ENCODE measurements around the gene DNAJC3.
A peak's percentile ranks its signal among the peaks of the same experiment; 100 is the strongest.
"Not testable (repeated sequence)": the region's sequence is repeated elsewhere in the genome, so short reads cannot be mapped to it uniquely, and the experiment has no call there.

Gene DNAJC3

DNA sequence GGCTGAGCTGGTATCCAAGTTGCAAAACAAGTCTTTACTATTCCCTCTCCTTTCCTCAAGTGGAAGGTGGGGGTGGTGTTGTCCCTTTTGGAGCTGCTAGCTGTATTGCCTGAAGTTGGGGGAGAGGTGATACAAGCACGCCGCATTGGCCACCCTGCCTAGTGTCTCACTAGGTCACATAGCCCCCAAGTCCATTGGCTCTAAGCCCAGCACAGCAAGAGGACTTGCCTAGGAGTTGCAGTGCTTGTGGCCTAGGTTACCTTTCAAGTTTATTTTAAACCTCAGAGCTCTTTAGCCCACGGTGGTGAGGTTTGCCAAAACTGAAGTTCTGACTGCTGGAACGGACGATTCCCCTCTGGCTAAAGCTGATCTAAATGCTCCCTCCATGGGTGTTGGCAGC, 5.3 kb upstream of the DNAJC3 start:
- no peak for DNase-seq (ENCODE audit: low read depth in 3 of 3)

DNA sequence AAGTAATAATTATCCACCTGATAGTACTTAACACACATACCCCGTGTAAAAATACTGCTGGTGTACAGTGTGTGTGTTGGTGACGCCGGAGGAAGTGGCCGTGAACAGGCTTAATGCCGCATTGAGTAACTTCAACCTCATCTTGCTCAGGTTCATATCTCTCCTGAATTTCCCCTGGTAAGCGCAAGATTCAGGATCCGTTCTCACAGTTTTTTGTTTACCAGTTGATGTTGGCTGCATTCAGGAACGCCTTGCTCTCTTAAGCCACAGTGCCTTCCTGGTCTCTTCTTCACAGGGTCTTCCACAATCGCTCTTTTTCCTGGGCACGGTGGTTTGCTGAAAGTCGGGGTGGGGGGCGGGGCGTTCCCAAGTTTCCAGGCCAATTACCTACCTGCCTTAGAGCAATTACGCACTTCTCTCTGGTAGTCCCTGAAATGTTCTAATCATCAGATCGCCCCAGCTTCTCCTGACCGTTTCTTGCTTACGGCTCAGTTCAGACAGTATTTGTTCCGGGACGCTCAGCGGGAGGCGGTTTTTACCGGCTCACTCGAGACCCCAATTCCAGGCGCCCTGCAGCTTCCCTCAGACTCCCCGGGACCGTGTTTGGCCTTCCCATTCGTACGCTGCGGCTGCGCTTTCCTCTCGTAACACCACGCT, 706 bp upstream of the DNAJC3 start:
- peak in 2 of 3 experiments; percentile 2 to 3 for DNase-seq (ENCODE audit: low read depth in 3 of 3)

DNA sequence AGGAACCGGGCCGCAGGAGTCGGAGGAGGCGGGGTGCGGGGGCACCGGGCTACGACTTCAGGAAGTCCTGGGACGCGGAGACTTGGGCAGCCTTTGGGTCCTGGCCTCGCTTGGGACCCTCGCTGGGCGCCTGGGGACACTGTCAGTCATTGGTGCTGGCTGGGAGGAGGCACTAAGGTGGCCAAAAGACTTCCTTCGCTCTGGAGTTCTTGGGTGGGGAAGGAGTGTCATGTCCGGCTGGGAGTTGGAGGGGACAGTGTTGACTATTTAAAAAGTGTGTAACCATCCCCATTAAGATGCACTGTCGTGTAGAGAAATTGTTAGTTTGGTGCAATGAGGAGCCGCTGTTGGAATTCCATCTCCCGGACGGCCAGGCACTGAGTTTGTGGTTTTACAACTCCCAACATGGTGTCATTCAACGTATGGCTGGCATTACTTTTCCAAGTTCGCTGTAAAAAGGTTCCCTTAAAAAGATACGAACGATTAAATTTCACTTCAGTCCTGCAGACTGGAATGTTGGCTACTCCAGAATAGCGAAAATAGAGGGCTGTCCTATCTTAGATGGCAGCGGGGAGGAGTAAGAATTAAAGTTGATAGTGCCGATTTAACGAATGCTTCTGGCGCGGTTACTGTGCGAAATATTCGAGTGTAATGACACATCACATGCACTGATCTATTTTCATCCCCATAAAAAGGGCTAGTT, 776 bp downstream of the DNAJC3 start:
- no peak for DNase-seq (ENCODE audit: low read depth in 3 of 3)

DNA sequence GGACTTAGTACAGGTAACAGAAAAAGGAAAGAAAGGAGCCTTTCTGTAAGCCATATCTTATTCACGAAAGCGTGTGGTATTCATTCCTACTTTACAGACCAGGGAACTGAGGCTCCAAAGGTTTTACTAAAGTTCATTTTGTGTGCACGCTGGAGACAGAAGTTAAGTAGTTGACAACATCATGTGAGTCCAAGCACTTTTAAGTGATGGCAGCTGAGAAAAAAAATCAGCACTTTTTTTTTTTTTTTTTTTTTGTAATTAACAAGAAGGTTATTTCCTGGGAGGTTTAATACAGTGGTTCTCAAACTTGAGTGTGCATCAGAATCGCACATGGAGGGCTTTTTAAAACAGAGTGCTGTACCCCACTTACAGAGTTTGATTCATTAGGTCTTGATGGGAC, 2.0 kb downstream of the DNAJC3 start:
- no peak for DNase-seq (ENCODE audit: low read depth in 3 of 3)

DNA sequence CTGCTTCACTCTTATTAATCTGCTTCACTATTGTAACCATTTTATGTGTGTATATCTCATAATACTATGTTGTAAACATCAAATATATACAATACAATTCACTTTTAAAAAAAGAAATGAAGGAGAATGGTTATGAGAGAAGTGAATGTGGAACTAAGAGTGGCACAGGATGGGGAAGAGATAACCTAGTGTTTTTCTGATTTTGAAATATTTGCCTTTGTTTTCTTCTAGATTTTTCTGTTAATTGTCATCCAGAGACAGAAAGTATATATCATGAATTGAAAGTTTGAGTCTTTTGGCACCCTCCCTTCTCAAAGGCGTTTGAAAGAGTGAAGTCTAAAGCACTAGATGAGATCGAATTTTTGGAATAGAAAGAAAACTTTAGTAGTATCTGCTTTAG, 2.8 kb downstream of the DNAJC3 start:
- no peak for DNase-seq (ENCODE audit: low read depth in 3 of 3)

DNA sequence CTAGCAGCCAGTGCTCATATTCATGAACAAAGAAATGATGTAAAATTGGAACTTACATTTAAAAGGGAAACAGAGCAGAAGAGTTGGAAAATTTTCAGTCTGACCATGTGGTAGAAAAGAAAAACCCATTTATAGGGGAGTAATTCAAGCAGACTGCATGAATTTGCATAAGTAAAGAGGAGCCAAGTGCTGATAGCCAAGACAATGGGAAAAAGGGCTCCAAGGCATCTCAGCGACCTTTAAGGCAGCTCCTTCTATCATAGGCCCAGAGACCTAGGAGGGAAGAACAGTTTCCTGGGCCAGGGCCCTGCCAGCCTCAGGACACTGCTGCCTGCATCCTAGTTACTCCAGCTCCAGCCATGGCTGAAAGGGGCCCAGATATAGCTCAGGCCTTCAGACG, 7.5 kb downstream of the DNAJC3 start:
- DNase-seq (ENCODE audit: low read depth in 3 of 3): no peak

DNA sequence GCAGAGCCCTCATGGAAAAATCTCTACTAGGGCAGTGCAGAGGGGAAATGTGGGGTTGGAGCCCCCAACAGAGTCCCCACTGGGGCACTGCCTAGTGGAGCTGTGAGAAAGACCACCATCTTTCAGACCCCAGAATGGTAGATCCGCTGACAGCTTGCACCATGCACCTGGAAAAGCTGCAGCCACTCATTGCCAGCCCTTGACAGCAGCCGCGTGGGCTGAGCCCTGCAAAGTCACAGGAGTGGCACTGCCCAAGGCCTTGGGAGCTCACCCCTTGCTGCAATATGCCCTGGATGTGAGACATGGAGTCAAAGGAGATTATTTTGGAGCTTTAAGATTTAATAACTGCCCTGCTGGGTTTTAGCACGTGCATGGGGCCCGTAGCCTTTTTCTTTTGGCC, 8.0 kb downstream of the DNAJC3 start:
- not testable (repeated sequence) for DNase-seq (ENCODE audit: low read depth in 3 of 3)

DNA sequence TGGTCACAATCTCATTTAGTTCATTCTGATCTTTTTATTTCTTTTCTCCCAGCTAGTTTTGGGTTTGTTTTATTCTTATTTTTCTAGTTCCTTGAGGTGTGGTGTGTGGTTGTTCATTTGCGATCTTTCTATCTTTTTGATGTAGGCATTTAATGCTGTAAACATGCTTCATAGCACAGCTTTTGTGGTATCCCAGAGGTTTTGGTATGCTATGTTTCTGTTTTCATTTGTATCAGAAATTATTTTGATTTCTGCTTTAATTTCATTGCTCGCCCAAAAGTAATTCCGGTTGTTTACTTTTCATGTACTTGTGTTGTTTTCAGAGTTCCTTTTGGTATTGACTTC, 12.6 kb downstream of the DNAJC3 start:
- no peak for DNase-seq (ENCODE audit: low read depth in 3 of 3)

DNA sequence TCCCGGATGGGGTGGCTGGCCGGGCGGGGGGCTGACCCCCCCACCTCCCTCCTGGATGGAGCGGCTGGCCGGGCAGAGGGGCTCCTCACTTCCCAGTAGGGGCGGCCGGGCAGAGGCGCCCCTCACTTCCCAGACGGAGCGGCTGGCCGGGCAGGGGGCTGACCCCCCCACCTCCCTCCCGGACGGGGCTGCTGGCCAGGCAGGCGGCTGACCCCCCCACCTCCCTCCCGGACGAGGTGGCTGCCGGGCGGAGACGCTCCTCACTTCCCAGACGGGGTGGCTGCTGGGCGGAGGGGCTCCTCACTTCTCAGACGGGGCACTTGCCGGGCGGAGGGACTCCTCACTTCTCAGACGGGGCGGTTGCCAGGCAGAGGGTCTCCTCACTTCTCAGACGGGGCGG, 14.0 kb downstream of the DNAJC3 start:
- not testable (repeated sequence) for DNase-seq (ENCODE audit: low read depth in 3 of 3)

DNA sequence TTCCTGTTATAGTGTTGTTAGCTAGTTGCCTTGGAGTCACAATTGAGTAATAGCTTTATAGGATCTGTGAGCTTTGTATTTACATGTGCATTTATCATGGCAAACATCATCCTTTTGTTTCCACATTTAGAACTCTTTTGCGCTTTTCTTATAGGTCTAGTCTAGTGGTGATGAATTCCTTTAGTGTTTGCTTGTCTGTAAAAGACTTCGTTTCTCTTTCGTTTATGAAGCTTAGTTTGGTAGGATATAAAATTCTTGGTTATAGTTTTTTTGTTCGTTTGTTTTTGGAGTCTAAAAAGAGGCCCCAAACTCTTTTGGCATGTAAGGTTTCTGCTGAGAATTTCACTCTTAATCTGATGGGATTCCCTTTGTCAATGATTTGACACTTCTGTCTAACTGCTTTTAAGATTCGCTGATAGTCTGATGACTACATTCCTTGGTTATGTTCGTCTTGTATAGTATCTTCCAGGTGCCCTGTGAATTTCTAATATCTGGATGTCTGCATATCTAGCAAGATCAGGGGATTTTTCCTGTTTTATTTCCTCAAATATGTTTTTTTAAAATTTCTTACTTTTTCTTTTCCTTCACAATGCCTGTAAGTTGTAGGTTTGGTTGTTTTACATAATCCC, 20.2 kb downstream of the DNAJC3 start:
- no peak for DNase-seq (ENCODE audit: low read depth in 3 of 3)

DNA sequence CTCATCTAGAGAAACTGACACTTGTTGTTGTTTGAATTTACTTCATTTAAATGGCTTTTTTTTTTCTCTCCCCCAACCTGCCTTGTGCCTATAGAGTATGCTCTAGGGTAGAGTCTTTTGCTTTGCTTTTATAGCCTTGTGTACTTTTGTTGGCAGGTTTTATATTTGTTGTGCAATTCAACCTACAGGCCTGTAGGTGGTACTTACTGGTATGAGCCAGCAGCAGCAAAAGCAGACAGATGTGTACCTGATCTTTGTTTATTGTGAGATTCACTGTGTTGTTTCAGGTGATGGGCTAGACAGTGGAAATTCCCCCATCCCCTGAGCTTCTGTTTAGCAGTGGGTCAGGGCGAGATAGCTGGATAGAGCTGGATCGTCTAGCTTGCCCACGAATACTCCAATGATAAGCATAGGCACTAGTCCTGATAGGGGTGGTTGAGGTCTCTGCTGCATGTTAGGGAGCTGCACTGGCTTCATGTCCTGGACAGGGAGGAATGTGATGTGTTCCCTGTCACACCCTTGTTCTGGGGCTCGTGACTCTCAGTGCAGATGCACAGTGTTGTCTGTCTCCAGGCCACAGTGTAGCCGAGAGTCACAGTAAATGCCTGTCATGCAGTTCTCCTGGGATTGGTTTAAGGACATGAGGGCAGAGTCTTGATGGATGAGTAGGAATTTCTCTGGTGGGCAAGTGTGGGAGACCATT, 21.3 kb downstream of the DNAJC3 start:
- no peak for DNase-seq (ENCODE audit: low read depth in 3 of 3)

DNA sequence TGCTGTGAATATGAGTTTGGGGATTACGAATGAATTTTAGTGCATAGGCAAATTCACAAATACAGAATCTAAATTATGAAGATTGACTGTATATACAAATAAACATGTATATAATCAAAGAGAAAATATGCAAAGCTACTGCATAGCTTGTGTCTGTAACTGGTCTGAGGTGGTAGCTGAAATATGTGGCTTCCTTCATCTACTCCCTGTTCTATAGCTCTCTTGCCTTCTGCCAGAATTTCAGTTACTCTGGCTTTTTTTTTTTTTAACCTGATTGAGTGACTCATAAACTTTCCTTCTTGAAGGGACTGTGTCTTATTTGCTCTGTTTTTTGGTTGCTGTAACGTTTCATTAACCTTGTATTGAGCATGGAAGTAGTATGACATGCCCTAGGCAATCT, 26.6 kb downstream of the DNAJC3 start:
- DNase-seq (ENCODE audit: low read depth in 3 of 3): no peak

DNA sequence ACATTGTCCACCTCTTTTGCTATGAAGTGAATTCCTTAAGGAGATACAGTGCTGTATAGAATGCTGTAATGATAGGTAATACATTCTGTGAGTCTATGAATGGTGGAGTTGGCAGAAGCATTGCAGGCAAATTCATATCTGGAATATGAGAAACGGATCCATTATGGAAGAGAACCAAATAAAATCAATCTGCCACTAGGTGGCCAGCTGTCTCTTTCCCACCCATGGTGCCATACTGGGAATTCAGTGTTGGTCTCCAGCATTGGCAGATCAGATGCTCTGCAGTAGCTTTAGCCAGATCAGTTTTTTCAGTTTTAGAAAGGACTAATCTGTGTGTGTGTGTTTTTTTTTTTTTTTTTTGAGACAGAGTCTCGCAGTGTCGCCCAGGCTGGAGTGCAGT, 27.6 kb downstream of the DNAJC3 start:
- DNase-seq (ENCODE audit: low read depth in 3 of 3): no peak

DNA sequence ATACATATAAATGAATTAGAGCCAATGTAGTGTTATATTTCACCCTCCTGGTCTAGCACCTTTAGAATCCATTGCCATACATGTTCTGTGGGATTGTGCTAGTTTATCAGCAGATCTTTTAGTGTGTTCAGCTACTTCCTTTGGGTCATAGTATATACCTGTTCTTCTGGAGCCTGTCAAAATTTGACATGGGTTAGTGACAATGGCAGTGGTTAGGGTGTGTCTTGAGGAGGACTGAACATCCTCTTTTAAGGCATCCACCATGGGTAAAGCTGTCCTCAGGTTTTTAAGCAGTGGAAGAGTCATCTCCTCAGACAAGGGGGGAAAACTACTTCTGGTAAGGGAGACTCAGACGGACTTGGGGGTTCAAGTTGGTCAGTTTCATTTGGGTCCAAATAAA, 29.4 kb downstream of the DNAJC3 start:
- DNase-seq (ENCODE audit: low read depth in 3 of 3): no peak

DNA sequence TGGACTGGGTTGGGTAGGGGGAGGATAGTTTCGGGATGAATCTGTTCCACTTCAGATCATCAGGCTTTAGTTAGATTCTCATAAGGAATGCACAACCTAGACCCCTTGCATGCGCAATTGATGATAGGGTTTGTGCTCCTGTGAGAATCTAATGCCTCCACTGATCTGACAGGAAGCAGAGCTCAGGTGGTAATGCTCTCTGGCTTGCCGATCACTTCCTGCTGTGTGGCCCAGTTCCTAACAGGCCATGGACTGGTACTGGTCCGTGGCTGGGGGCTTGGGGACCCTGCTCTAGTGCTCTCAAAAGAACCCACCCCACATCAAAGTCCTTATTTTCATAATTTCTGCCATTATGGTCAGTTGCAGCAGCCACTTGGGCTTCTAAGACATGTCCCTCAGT, 30.1 kb downstream of the DNAJC3 start:
- no peak for DNase-seq (ENCODE audit: low read depth in 3 of 3)

DNA sequence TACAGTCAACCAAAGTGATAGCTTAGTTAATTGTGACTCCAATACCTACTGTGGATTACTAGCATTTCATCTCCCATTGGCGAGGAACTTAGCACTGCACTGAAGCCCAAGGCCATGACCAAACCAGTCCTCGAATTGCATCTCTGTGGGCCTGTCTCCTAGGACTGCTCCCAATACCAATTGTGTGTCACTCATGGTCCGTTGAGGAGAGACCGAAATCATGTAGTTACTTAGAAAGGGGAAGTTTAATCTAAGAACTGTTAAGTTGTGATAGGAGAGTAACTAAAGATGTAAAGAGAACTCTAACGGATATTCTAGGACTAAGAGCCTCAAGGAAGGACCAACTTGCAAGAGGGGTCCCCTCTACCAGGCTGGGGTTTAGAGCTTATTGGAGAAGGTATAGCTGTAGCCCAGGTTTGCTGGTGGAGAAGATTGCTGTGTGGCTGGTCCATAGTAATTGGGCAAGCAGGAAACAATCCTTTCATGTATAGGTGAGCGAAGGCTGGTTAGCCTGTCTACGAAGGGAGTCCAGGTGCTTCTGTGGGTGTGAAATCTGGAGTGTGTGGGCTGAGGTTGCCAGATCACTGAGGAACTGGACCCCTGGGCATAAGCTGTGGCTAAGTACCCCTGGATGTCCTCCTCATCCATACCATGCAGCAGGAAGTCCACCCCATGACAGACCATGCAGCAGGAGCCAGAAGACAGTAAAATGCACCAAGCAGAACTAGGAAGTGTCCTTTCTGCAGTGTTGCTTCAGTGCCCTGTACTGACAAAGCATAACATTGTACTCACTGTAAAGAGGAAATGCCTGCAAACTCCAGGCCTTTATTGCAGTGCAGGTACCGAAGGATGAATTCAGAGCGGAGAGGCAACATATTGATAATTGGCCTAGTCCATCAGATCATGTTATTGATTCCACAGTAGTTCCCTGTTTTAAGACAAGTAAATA, 30.8 kb downstream of the DNAJC3 start:
- DNase-seq (ENCODE audit: low read depth in 3 of 3): no peak

DNA sequence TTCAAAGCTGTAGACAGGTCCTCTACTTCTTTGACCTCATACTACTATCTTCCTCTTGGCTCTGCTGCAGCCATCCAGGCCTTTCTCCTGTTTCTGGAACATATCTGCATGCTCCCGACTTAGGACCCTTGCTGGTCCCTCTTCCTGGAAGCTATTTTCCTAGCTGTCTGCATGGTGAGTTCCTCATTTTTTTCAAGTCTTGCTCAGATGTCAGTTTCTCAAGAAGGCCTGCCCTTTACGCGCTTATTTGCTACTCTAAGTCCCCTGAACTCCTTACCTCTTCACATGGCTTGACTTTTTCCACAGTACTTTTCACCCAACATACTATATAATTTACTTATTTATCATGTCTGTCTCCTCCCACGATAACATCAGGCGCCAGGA, 31.4 kb downstream of the DNAJC3 start:
- DNase-seq (ENCODE audit: low read depth in 3 of 3): no peak

DNA sequence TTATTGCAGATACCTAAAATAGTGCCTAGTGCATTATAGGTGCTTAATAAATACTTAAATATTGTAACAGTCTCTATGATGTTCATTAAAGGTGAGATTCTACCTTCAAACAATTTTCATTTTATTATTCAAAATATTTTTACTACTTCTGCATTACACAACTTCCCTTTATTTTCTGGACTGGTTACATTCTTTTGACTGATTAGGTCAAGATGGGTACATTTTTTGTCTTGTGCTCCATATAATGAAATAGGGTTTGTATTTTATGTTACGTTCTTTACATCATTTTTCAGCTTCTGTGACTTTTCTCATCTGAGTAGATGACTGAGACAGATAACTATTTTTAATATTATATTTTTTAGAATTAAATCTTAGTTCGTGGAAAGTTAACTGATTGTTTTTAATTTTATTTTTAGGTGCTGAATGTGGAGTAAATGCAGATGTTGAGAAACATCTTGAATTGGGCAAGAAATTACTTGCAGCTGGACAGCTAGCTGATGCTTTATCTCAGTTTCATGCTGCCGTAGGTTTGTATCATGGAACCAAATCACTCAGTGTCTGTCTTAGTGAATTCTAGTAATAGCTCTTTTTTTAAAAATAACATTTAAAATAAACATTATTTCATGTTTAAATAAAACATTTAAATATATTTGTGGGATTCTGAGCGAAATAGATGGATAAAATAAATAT, 32.0 kb downstream of the DNAJC3 start:
- no peak for DNase-seq (ENCODE audit: low read depth in 3 of 3)

DNA sequence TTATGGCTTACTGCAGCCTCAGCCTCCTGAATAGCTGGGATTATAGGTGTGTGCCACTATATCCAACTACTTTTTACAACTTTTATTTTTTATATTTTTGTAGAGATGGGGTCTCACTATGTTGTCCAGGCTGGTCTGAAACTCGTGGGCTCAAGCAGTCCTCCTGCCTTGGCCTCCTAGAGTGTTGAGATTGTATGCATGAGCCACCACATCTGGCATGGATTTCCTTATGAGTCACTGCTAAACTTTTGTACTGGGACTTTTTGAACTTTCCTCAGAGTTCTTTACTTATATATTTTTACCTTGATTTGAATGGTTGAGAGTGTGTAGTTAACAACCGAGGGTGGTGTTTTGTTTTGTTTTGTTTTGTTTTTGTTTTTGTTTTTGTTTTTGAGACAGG, 33.4 kb downstream of the DNAJC3 start:
- no peak for DNase-seq (ENCODE audit: low read depth in 3 of 3)

DNA sequence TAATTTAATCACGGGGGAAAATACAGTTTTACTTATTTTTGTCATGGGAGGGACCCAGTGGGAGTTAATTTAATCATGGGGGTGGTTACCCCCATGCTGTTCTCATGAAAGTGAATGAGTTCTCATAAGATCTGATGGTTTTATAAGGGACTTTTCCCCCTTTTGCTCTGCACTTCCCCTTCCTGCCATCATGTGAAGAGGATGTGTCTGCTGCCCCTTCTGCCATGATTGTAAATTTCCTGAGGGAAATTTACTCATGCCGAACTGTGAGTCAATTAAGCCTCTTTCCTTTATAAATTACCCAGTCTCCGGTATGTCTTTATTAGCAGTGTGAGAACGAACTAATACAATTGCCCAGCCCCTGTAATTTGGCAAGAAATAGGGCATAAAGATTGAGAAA, 35.9 kb downstream of the DNAJC3 start:
- DNase-seq (ENCODE audit: low read depth in 3 of 3): not testable (repeated sequence)

DNA sequence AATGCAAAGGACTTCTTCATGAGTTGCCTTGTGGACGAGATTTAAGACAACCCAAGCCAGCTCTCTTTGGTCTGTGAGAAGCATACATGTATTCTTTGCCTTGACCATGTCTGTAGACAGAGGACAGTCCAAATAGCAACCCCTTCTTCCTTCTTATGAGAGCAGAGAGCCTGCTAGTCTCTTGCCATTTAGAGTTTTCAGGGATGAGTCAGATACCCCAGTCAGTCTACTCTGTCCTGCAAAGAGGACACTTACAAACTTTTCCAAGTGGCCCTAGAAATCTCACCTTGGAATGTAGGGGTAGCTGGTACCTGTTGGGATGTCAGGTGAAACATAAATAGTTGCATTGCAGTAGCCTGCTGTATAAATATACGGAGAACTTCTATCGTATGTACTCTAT, 36.7 kb downstream of the DNAJC3 start:
- DNase-seq (ENCODE audit: low read depth in 3 of 3): no peak
